ENCODE results near the gene APOL1.
"Not testable (repeated sequence)": the region's sequence is repeated elsewhere in the genome, so short reads cannot be mapped to it uniquely, and the experiment has no call there.

APOL1 gene

DNA sequence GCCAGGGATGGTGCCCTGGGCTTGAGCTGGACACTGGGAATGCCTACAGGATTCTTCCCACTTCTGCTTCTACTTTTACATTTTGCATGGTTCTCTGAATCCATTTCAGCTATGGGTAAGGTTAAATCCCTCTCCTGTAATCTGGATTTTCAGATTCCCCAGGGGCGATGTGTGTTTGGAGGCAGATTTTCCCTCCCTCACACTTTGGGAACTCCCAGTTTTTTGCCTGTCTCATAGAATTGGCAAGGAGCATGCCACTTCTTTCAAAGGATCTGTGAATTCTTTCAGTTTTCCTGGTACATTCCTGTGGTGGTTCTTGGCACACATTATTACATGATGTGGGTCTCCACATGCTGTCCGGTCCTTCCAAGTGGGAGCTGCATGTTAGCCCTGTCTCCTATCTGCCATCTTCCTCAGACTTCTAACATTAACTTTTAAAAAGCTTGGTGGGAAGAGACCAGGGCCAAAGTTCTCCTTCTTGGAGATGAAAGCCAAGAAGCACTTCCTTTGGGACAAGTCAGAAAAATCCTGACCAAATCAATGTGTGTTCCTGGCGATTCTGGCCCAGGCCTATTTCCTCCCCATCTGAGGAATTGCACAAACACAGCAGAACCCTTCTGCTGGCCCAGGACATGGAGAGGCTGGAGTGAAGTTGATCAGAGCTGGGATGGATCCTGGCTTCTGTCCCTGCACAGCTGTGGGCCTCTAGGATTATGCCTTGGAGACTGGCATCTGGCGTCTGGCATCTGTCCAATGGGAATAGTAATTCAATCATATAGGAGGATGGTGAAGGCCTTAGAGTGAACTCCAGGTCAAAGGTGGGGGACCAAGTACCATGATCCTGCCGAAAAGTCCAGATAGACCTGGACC lies 8.2 kb upstream of the APOL1 start:
- DNase-seq (ENCODE audit: low read depth in 2 of 2), result no peak

GRCh38 chr22:36245805-36246356 lies 7.1 kb upstream of the APOL1 start:
- no peak for DNase-seq (ENCODE audit: low read depth in 2 of 2)

- no peak for DNase-seq (ENCODE audit: low read depth in 2 of 2)
Measured at GRCh38 chr22:36246718-36247117, 6.2 kb upstream of the APOL1 start.

DNA sequence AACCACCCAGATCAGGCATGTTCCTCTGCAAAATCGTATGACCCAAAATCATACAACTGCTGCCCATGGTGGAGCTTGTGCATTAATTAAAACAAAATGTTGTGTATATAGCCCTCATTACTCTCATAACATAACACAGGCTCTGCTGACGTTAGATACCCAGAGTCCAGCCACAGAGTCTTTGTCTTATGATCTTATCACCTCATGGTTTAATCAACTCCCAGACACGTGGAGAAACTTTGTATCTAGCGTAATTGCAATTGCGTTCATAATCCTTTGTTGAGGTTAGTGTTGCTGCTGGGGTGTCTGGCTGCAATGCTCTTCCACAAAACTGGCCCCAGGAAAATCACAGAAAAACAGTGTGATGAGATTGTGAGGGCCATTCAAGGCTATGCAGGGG lies 5.0 kb upstream of the APOL1 start:
- DNase-seq (ENCODE audit: low read depth in 2 of 2), result no peak

DNA sequence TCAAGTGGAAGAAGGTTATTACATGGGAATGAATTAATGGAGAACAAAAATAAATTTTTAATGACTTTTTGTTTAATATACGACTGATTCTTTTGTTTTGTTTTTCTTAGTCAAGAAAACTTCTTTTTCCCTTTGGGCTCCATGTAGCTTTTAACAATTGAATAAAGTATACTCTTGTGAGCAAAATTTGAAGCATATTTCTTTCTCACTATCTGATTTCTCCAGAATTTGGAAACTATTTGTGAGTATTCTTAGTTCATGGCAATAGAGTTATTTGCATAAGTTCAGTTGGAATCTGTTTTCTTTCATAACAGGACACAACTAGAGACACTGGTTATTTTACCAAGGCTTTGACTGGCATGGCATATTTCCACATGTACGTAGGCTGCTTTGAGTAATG lies 3.8 kb upstream of the APOL1 start:
- DNase-seq (ENCODE audit: low read depth in 2 of 2), result no peak

DNA sequence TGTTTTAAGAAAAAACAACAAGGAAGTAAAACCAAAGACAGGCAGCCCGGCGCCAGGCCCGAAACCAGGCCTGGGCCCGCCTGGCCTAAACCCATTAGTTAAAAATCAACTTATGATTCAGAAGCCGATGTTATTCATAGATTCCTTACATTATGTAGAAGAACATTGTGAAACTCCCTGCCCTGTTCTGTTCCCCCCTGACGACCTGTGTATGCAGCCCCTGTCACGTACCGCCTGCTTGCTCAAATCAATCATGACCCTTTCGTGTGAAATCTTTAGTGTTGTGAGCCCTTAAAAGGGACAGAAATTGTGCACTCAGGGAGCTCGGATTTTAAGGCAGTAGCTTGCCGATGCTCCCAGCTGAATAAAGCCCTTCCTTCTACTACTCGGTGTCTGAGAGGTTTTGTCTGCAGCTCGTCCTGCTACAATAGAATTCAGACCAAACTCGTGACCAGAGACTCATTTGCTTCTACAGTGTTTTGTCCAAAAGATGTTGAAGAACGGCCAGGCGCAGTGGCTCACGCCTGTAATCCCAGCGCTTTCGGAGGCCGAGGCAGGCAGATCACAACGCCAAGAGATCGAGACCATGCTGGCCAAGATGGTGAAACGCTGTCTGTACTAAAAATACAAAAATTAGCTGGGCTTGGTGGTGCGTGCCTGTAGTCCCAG lies 2.5 kb upstream of the APOL1 start:
- not testable (repeated sequence) for DNase-seq (ENCODE audit: low read depth in 2 of 2)

DNA sequence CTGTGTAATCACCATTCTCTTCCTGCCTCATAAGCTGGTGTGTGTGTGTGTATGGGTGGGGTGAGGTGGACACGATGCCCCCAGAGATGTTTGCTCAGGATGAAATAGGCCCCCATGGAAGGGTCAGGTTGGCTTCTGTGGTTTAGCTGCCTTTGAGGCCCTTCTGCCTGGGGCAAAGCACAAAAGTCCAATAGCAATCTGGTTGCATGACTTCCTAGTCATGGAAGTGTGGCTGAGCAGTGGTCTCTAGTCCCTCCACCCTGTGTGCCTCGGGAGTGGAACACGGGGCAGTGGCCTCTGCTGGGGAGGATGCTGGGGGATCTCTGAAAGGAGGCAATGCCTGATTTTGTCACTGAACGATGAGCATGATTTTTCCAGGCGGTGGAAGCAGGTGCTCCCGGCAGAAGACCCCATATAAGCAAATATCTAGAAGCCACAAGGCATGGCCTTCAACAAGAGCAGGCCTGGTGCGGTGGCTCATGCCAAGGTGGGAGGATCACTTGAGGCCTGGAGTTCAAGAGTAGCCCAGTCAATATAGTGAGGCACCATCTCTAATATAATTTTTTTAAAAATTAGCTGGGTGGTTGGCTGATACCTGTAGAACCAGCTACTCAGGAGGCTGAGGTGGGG lies 839 bp upstream of the APOL1 start:
- DNase-seq (ENCODE audit: low read depth in 2 of 2), result not testable (repeated sequence)

- peak; percentile 54 to 65 for DNase-seq (ENCODE audit: low read depth in 2 of 2)
Measured at GRCh38 chr22:36253523-36254490, 874 bp downstream of the APOL1 start.

- not testable (repeated sequence) for DNase-seq (ENCODE audit: low read depth in 2 of 2)
Measured at GRCh38 chr22:36255572-36255971, 2.6 kb downstream of the APOL1 start.

GRCh38 chr22:36256478-36256877 lies 3.5 kb downstream of the APOL1 start:
- DNase-seq (ENCODE audit: low read depth in 2 of 2), result no peak

DNA sequence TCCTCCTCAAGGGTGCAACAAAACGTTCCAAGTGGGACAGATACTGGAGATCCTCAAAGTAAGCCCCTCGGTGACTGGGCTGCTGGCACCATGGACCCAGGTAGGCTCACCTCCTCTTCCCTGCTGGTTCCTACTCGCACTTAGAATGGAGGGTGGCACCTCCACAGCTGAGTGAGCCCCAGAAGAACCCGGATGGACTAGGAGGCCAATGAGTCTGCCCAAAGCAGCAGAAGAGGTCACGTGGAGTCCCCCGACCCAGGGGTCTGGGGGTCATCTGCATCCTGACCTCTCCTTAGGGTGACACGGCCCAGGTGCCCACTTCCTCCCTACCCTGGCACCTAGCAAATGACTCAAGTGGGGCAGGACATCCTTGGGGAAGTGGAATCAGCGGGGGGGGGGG lies 4.4 kb downstream of the APOL1 start:
- DNase-seq (ENCODE audit: low read depth in 2 of 2), result no peak

- DNase-seq (ENCODE audit: low read depth in 2 of 2), result no peak
Measured at GRCh38 chr22:36257948-36258670, 5.2 kb downstream of the APOL1 start.

GRCh38 chr22:36258701-36259614 lies 6.0 kb downstream of the APOL1 start:
- no peak for DNase-seq (ENCODE audit: low read depth in 2 of 2)

GRCh38 chr22:36259615-36260300 lies 6.8 kb downstream of the APOL1 start:
- DNase-seq (ENCODE audit: low read depth in 2 of 2), result no peak

GRCh38 chr22:36261675-36262074 lies 8.7 kb downstream of the APOL1 start:
- DNase-seq (ENCODE audit: low read depth in 2 of 2), result not testable (repeated sequence)

GRCh38 chr22:36262307-36262706 lies 9.4 kb downstream of the APOL1 start:
- not testable (repeated sequence) for DNase-seq (ENCODE audit: low read depth in 2 of 2)

- DNase-seq (ENCODE audit: low read depth in 2 of 2), result not testable (repeated sequence)
Measured at GRCh38 chr22:36263216-36263673, 10.3 kb downstream of the APOL1 start.

DNA sequence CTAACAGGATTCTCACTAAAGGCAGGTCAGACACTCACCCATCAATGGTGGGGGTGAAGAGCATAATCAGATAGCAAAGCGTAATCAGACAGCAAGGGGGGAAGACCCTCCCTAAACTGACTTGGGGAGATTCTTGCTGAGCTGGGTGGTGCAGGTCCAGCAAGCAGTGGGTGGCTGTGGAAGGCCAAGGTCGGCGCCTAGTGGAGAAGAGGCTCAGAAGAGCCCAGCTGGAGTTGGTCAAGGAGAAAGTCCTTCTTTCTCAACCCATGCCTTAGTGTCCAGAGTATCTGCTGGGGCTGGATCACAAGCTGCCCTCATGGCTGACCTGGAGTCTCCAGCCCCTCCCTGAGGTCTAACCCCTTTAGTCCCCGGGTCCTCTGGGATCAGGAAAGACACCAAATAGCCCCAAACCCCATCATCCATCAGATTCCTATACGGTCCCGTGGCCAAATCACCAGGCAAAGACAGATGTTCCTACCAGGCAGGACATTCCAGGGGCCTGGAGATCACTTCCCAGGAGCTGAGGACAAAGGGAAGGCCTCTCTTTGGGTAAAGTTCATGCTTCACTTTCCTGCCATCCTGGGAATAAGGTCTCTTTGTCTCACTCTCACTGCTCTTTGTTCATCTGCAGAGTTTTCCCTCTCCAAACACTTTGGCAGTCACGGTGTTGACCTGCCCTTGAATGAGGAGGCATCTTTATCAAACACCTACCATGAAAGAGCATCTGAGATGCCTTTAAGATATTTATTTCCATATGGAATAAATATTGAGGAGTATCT lies 11.1 kb downstream of the APOL1 start:
- DNase-seq (ENCODE audit: low read depth in 2 of 2), result not testable (repeated sequence)
